GM18502 (cell line): Measurements from ENCODE around the gene DCAF12L1.

ENCODE experiments used
- ATAC-seq: cut with Tn5 transposase; IDR thresholded peaks from one replicate; pipeline ENCODE4 v1.9.1; 2021; ENCODE audit warnings: mild to moderate bottlenecking; ENCODE audit not compliant: unreplicated experiment, poor library complexity

DCAF12L1 gene

DNA sequence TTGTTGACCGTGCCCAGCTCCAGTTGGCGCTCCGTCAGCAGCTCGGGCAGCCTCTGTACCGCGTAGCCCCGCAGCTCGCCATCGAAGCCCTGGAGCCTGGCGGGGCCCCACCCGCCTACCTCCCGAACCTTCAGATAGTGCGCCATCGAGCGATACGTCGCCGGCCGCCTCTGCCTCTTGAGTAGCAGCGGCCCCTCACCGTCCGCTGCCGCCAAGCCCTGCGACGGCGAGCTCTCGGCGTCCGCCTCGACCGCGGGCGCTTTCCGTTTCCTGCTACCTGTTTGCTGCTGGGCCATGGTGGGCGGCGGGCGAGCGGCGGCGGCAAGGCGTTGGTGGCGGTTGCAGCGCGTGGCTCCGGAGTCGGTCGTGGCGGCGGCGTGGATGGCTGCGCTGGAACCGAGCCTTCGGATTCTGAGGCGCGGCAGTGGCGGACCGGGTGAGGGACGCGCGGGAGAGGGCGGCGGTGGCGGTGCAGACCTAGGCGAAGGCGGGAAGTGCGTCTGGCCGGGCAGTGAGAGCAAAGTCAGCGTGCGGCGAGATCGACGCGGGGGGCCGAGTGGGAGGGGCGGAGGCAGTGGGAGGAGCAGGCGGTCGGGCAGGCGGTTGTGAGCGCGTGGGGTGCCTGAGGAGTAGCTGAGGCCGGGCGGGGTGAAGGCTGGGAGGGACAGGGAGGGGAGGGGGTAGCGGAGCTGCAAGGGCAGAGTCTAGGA lies at the start of gene DCAF12L1:
TSS of gene DCAF12L1 (minus strand) at position 502 of the 710 bp plus-strand sequence. CDS start at position 296, 206 bp downstream.
- no peak for ATAC-seq

- ATAC-seq = no peak
Measured at GRCh38 chrX:126580877-126581276, 28.3 kb upstream of the DCAF12L1 start.

GRCh38 chrX:126575911-126576310 lies 23.3 kb upstream of the DCAF12L1 start:
- no peak for ATAC-seq

- ATAC-seq = no peak
Measured at GRCh38 chrX:126557151-126557550, 4.5 kb upstream of the DCAF12L1 start.

- no peak for ATAC-seq
Measured at GRCh38 chrX:126551725-126552312, 795 bp downstream of the DCAF12L1 start.

DNA sequence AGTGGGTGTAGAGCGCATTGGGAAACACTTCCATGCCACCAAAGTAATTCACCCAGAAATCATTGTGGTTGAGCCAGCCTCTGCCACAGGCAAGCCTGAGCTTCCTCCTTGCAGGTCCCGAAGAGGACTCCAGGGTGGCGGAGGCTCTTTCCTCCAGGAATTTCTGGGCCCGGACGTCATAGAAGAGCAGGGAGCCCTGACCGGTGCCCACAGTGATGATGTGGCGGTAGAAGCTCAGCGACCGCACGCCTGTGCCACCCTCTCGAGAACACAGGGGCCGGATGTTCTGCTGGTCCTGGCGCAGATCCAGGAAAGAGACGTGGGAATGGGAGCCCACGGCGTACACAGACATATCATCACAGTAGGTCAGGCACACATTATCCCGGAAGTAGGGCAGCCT lies 1.3 kb downstream of the DCAF12L1 start:
- no peak for ATAC-seq

GRCh38 chrX:126550816-126551215 lies 1.8 kb downstream of the DCAF12L1 start:
- no peak for ATAC-seq

GRCh38 chrX:126509923-126510322 lies 42.7 kb downstream of the DCAF12L1 start:
- ATAC-seq = no peak
